ENCODE data around the gene SCYGR3. TPM values are rescaled to one million over a fixed set of nuclear protein-coding genes. Genes with fewer than 3 reads are reported as not detected.

Gene SCYGR3
- total RNA-seq: not detected
- polyA plus RNA-seq (ENCODE audit: insufficient read length in 6 of 6): not detected
- long read RNA-seq, donor 1: 0 reads
- long read RNA-seq, donor 2: 0 reads
- long read RNA-seq, donor 3: 0 reads
- long read RNA-seq, donor 4: 0 reads
- long read RNA-seq, donor 5: 0 reads
- long read RNA-seq, donor 6: 0 reads
- long read RNA-seq, donor 7: 0 reads
- long read RNA-seq, donor 8: 0 reads
- long read RNA-seq, donor 9: 0 reads
- long read RNA-seq, donor 10: 0 reads
- long read RNA-seq, donor 11: 0 reads
- long read RNA-seq, donor 12: 0 reads

- no peaks in the 10 kb centered on the region for H3K9me3 ChIP-seq
- no peak within 1 kb of the TSS for H3K4me3 ChIP-seq
- H3K4me1 ChIP-seq: no peaks in the 10 kb centered on the region
- DNase-seq (no peak), ATAC-seq (no peak)
- no peak for TF ChIP-seq CTCF (IDR thresholded peaks at IDR 0.05)
- intact Hi-C loops (cut with DNase I): no loop called here
- no peak within 1 kb of the TSS for H3K27ac ChIP-seq
- no peaks in the 10 kb centered on the region for H3K36me3 ChIP-seq
- peaks cover 0 to 12% of the 10 kb centered on the region in 2 donors for H3K27me3 ChIP-seq
These were observed at the start of gene SCYGR3 for GRCh38 chr2:227614740-227615139. Gene SCYGR3 (minus strand): TSS chr2:227614840. CDS start chr2:227614840, 0 bp downstream.

GRCh38 chr2:227661827-227662226 lies 47.2 kb upstream of the SCYGR3 start:
- Histone ChIP-seq H3K9me3 (no peaks in the 10 kb centered on the region), H3K36me3 (no peaks in the 10 kb centered on the region), H3K27ac (no peak overlapping the region), H3K4me3 (no peak overlapping the region), H3K27me3 (no peaks in the 10 kb centered on the region), H3K4me1 (peaks cover 0 to 6% of the 10 kb centered on the region in 2 donors)
- ATAC-seq (no peak), DNase-seq (no peak)
- no peak for TF ChIP-seq CTCF (IDR thresholded peaks at IDR 0.05)
- intact Hi-C loops (cut with DNase I): no loop called here

- Histone ChIP-seq H3K4me1 (peaks cover 0 to 6% of the 10 kb centered on the region in 2 donors), H3K27me3 (no peaks in the 10 kb centered on the region), H3K27ac (no peak overlapping the region), H3K9me3 (no peaks in the 10 kb centered on the region), H3K36me3 (no peaks in the 10 kb centered on the region), H3K4me3 (no peak overlapping the region)
- intact Hi-C loops (cut with DNase I): no loop called here
- DNase-seq (no peak), ATAC-seq (no peak)
- TF ChIP-seq CTCF (IDR thresholded peaks at IDR 0.05): no peak
These were observed 46.5 kb upstream of the SCYGR3 start for GRCh38 chr2:227661025-227661649.

GRCh38 chr2:227657199-227657845 lies 42.7 kb upstream of the SCYGR3 start:
- Histone ChIP-seq H3K4me3 (no peak overlapping the region), H3K36me3 (no peaks in the 10 kb centered on the region), H3K27ac (no peak overlapping the region), H3K9me3 (no peaks in the 10 kb centered on the region), H3K4me1 (peaks cover 0 to 6% of the 10 kb centered on the region in 2 donors), H3K27me3 (no peaks in the 10 kb centered on the region)
- TF ChIP-seq CTCF (IDR thresholded peaks at IDR 0.05): no peak
- DNase-seq (peak in 1 of 4 donors; percentile 31), ATAC-seq (peak; percentile 51)
- intact Hi-C loops (cut with DNase I): loop anchor here in 1 of 2 donors (5.0 kb wide), 1 partner anchor 110 kb away; no protein-coding TSS in a partner anchor

GRCh38 chr2:227655454-227655853 lies 40.8 kb upstream of the SCYGR3 start:
- intact Hi-C loops (cut with DNase I): loop anchor here in 1 of 2 donors (5.0 kb wide), 1 partner anchor 112 kb away; no protein-coding TSS in a partner anchor
- DNase-seq (no peak), ATAC-seq (peak; percentile 46)
- H3K9me3 ChIP-seq: no peaks in the 10 kb centered on the region
- peak overlapping the region in 1 of 2 donors; percentile 37 for H3K27ac ChIP-seq
- no peak overlapping the region for H3K4me3 ChIP-seq
- H3K36me3 ChIP-seq: no peaks in the 10 kb centered on the region
- no peaks in the 10 kb centered on the region for H3K27me3 ChIP-seq
- TF ChIP-seq CTCF (IDR thresholded peaks at IDR 0.05): no peak
- peaks cover 0 to 6% of the 10 kb centered on the region in 2 donors for H3K4me1 ChIP-seq
